GM18951 (cell line): Measurements from ENCODE around the gene CEP57L1.
A peak's percentile ranks its signal among the peaks of the same experiment; 100 is the strongest.

ENCODE experiments used
- POLR2A ChIP-seq: IDR thresholded peaks from 4 replicates; pipeline ENCODE4 v1.6.1; 2011; ENCODE audit warnings: mild to moderate bottlenecking; ENCODE audit not compliant: insufficient read length, insufficient read depth; ENCODE audit errors: extremely low read depth
- in situ Hi-C: fragments of 300-500 bp; cut with MboI; formaldehyde crosslinking; loops from one replicate; pipeline ENCODE4 v1.12.0; 2022; ENCODE audit warnings: low sequenced_read_pairs, mixed read lengths, inconsistent platforms; ENCODE audit not compliant: unreplicated experiment

The CEP57L1 gene

DNA sequence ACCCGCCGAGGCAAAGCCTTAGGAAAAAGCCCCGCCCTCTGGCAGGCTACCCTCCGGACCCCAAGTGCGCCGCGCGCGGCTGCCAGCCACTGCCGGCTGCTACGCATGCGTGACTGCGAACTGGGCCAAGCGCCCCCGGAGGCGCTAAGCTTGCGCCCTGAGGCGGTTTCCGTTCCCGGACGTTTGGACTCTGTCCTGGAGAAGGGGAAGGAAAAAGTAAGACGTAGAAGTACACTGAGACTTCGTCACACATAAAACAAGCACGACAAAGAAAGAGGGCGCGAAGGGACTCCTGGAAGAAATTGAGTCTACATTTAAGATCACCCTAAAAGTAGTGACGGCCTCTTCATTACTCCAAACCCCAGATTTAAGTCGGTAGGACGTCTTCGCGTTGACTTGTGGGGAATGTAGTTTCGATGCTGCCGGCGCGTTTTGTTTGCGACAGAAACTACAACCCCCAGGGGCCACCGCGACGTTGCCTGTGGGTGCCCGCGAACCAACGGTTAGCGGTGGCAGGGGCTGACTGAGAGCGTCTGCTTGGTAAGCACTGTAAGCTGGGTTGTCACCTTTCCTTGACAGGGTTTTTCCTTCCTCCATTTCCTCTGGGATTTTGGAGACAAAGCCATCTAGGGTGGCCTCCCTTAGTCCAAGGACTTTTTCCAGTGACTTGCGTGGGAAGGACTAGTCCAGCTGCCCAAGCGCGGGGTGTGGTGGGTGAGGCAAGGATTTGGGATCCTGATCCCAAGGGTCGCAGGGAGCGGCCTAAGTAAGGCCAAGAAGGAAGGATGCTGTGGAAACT lies at the start of gene CEP57L1:
TSS of gene CEP57L1 (plus strand) at position 472 of the 799 bp plus-strand sequence. CDS start 49,715 bp downstream, outside the sequence.
- in situ Hi-C loops = no loop called here

DNA sequence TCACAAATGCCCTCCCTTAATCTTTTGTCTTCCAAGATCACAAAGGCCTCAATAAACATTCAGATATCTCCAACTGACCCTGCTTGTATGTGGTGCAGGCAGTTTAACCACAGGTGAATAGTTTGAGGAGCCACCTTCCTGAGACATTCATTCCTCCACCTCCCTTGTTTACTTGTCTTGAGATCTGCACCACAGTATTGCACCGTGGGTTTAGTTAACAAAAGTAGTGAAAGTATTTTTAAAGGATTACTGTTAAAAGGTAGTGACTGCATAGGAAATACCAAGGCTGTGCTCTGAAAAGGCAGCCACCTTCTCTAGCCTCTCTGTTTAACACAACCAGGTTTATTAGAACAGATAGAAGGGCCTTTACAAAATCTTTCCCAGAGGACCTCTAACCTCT lies 47.1 kb upstream of the CEP57L1 start:
- no peak for TF ChIP-seq POLR2A
- in situ Hi-C loops = no loop called here

More for the DNA sequence above, at the start of gene CEP57L1:
- peak; percentile 66 for TF ChIP-seq POLR2A

DNA sequence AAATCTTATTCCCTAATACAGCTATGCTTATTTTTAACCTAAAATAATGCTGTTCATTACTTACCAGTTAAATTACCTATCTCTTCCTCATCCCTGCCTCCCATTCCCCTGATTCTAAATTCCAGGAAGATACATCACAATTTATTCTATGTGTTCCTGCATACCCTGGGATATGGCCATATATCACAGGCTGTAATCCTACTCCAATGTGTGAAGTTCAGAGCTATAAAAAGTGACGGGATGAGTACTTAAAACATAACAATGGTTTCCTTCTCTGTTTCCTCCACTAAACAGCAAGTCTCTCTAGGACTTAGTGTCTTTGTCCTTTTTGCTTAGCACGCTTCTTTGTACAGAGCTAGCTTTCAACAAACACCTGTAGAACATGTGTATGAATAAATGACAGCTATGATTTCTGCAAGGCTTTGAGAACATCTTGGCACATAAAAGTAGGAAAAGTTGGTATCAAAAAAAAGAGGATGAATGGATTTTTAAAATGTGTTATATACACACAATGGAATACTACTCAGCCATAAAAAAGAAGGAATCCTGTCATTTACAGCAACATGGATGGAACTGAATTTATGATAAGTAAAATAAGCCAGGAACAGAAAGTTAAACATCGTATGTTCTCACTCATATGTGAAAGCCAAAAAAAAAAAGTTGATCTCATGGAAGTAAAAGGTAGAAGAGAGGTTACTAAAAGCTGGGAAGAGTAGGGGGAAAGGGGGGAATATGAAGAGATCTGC lies 46.5 kb upstream of the CEP57L1 start:
- no peak for TF ChIP-seq POLR2A
- in situ Hi-C loops = no loop called here

DNA sequence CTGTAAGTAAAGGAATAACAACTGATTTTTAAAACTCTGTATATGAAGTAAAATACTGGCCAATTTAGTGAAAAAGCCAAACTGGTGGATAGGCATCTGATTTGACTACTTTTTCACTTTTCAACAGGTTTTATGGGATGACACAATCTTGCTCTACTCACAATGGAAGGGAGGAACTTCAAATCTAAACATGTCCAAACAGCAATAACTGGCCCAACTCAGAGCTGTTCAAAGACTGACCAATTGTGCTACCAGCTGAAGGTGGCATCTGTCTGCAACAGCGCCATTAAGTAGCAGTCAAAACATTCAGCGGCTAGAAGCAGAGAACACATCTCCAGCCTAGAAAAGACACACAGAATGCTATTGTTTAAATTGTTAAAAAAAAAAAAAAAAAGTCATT lies 45.3 kb upstream of the CEP57L1 start:
- TF ChIP-seq POLR2A = no peak
- in situ Hi-C loops = no loop called here

DNA sequence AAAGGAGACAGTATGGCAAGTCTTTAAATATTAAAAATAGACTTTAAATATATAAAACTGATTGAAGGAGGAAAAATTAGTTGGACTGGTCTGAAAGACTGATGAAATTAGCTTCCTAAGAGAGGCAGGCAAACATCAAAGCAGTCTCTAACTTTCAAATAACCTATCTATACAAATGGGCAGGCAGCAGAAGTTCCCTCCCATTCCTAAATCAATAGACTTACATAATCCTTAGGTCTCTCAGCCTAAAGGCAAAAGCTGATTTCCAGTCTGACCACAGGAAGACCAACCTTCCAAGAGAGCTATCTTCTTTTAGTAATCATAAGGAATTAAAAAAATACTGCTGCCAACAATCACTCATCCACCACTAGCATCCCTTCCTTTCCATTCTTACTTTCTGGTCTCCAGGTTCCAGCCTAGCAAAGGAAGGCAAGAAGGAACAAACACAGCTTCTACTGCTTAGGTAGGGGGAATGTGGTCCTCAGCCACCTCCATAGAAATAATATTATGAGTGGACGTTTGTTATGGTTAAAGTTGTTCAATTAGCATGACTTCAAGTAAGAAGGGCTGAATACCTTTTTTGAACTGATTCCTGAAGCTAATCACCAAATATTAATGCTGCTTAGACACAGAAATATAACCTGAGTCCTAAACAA lies 44.7 kb upstream of the CEP57L1 start:
- in situ Hi-C loops = no loop called here
- TF ChIP-seq POLR2A = no peak

DNA sequence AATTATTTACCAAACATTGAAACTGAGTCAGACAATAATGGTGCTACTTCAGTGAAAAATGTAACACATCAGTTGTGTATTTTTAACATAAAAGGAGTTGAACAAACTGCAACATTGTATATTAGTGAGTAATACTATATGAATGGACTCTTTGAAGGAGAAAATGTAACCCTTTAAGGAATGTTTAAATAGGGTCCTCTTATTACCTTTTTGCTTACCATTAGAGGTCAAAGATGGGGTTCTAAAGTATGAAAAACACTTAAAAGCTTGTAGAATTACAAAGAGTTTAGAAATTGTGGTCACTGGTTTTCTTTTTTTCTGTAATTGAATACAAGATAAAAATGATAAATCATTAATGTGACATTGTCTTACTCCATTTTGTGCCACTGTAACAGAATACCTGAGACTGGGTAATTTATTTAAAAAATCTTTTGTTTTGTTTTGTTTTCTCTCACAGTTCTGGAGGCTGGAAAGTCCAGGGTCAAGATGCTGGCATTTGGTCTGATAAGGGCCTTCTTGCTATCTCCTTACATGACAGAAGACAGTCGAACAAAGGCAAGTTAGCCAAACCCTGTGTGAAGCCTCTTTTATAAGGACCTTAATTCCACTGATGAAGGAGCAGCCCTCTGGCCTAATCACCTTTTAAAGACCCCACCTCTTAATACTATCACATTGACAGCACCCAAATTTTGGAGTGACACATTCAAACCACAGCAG lies 43.8 kb upstream of the CEP57L1 start:
- no peak for TF ChIP-seq POLR2A
- in situ Hi-C loops = no loop called here

DNA sequence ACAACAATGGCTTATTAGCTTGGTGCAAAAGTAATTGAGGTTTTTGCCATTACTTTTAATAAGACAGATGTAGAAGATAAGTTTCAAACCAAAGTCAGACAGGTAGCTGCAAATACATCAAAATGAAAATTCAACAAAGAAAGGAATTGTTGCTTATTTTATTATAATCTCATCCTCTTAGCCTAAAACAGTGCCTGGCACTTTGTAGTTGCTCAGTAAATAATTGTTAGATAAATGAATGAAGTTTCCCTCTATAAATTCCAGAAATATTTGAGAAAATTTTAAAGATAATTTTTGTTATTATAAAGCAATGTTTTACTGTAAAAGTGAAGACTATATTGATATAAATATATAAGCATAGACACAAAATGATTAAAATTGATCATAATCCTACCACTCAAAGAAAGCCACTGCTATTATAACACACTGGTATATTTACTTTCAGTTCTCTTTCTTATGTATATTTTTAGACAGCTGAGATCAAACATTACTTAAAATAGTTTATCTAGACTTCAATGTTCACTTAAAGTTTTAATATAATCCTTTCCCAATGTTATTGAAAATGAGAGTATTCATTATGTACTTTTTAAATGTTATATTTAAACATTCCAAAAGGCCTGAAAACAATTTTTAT lies 43.2 kb upstream of the CEP57L1 start:
- TF ChIP-seq POLR2A = no peak
- in situ Hi-C loops = no loop called here

DNA sequence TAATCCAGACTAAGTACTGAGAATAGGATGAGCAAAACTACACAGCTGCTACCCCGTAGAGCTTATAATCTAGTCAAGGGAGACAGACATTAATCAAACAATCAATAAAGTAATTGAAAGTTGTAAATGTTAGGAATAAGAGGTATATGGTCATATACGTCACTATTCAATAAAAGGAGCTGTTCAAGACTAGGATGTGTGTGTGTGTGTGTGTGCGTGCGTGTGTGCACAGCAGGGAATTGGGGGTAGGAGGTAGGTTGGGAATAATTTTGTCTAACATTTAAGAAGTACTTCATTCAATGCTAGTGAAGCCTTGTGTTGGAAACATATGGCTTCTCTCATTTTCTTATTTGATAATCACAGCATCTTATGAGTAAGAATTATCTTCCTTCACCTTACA lies 42.5 kb upstream of the CEP57L1 start:
- in situ Hi-C loops = no loop called here
- no peak for TF ChIP-seq POLR2A

DNA sequence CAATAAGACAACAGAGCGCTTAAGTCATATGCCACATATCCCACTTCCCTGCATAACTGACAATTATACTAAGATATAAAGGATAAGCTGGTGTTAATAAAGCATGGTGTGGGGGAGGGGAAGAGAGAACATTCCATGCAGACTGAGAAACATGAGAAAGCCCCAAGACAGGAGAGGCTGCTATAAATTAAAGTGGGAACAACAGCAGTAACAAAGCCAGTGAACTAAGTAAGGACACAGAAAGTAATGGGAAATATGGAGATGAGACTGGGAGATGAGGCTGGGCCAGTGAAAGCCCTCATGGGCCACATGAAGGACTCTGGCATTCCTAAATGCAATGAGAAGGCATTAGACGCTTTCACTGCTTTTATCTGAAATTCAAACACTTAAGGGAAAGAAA lies 42.0 kb upstream of the CEP57L1 start:
- no peak for TF ChIP-seq POLR2A
- in situ Hi-C loops = no loop called here

DNA sequence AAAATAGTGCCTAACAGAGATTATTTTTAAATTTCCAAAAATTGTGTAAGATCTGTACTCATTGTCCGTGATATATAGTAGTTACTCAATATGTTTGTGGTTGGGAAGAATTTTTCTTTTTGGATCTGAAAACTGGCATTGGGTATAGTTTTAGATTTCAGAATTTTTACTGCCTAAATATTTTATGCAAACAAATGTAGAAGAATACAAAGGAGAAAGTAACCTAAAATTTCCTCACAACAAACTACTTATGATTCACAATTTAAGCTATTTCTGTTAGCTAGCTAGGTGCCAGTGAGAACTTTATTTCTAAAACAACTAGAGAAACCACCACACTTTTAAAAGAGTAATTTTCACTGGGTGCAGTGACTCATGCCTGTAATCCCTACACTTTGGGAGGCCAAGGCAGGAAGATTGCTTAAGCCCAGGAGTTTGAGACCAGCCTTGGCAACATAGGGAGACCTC lies 39.5 kb upstream of the CEP57L1 start:
- in situ Hi-C loops = no loop called here
- no peak for TF ChIP-seq POLR2A

DNA sequence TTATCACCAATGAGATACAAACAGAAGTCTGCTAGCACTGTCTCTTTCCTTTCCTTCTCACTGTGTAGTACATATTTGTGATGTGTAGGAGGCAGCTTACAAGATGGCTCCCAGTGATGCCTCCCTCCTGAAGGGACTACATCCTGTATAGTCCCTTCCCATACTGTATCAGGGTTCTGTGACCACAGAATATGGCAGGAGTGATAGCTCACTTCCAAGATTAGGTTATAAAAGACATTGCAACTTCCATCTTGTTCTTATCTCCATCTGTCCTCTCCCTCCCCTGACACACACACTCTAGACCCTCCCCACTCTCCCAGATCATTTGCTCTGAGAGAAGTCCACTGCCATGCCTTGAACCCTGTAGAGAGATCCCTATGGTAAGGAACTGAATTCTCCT lies 38.6 kb upstream of the CEP57L1 start:
- in situ Hi-C loops = no loop called here
- TF ChIP-seq POLR2A = no peak

DNA sequence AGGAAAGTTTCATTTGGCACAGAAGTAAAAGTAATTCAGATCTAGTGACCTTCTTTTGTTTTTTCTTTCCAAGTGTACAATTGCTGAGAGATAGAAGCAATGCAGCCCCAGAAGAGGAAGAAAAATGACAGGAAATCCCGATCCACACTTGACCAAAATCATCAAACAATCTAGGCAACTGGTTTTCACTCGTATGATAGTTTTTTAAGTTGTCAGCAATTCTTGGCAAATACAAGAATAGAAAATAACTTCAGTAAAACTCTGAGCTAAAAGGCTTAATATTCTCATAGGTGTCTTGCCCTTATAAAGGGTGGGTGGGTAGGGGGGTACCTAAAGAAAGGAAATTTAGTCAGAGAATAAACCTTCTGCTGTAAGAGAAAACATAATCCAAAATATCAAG lies 36.7 kb upstream of the CEP57L1 start:
- in situ Hi-C loops = no loop called here
- no peak for TF ChIP-seq POLR2A
